LNCAP (cell line): ENCODE results near the gene TLE3.

Source experiments
- CTCF ChIP-seq: fragments of 450-650 bp; IDR thresholded peaks from 2 replicates; pipeline ENCODE4 v1.5.1; 2017; ENCODE audit warnings: mild to moderate bottlenecking

TLE3 gene

GRCh38 chr15:70072479-70072878 lies 25.2 kb downstream of the TLE3 start:
- no peak for TF ChIP-seq CTCF

GRCh38 chr15:70071799-70072198 lies 25.9 kb downstream of the TLE3 start:
- no peak for TF ChIP-seq CTCF

GRCh38 chr15:70069716-70070115 lies 28.0 kb downstream of the TLE3 start:
- TF ChIP-seq CTCF = no peak

- no peak for TF ChIP-seq CTCF
Measured at GRCh38 chr15:70068783-70069565, 28.7 kb downstream of the TLE3 start.

GRCh38 chr15:70067681-70068080 lies 30.0 kb downstream of the TLE3 start:
- TF ChIP-seq CTCF = no peak

GRCh38 chr15:70067011-70067410 lies 30.7 kb downstream of the TLE3 start:
- no peak for TF ChIP-seq CTCF

GRCh38 chr15:70066447-70066846 lies 31.3 kb downstream of the TLE3 start:
- no peak for TF ChIP-seq CTCF

GRCh38 chr15:70066004-70066403 lies 31.7 kb downstream of the TLE3 start:
- no peak for TF ChIP-seq CTCF
